ENCODE results near the gene PITPNC1. TPM values are rescaled to one million over a fixed set of nuclear protein-coding genes. Genes with fewer than 3 reads are reported as not detected.
"Not testable (repeated sequence)": the region's sequence is repeated elsewhere in the genome, so short reads cannot be mapped to it uniquely, and the experiment has no call there.

The PITPNC1 gene
- total RNA-seq, 4 donors from 2014 or later, result 2.3 to 8.6 (median 4.3) TPM

DNA sequence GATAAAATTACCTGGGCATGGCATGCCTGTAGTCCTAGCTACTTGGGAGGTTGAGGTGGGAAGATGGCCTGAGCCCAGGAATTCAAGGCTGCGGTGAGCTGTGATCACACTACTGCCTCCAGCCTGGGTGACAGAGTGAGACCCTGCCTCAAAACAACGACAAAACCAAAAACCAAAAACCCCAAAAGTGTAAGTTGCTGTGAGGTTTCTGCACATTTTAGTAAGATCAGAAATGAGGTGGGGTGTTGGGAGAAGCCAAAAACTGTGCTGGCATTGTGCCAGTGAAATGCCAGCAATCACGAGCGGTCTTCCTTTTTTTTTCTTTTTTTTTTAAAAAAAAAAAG lies 114.6 kb downstream of the PITPNC1 start:
- intact Hi-C loops (cut with DNase I; ENCODE audit: low total_unique reads), result loop anchor here (5.0 kb wide), 1 partner anchor 114 kb away; the partner anchor contains the start of gene PITPNC1
- peak overlapping the region in 3 of 4 donors; percentile 21 to 82 (median 55) for H3K27ac ChIP-seq
- TF ChIP-seq, protein P1, sequence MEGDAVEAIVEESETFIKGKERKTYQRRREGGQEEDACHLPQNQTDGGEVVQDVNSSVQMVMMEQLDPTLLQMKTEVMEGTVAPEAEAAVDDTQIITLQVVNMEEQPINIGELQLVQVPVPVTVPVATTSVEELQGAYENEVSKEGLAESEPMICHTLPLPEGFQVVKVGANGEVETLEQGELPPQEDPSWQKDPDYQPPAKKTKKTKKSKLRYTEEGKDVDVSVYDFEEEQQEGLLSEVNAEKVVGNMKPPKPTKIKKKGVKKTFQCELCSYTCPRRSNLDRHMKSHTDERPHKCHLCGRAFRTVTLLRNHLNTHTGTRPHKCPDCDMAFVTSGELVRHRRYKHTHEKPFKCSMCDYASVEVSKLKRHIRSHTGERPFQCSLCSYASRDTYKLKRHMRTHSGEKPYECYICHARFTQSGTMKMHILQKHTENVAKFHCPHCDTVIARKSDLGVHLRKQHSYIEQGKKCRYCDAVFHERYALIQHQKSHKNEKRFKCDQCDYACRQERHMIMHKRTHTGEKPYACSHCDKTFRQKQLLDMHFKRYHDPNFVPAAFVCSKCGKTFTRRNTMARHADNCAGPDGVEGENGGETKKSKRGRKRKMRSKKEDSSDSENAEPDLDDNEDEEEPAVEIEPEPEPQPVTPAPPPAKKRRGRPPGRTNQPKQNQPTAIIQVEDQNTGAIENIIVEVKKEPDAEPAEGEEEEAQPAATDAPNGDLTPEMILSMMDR (IDR thresholded peaks at IDR 0.05 in 4 of 5, conservative IDR thresholded peaks at IDR 0.05 in 1 of 5), result no peak
- no peak for TF ChIP-seq POLR2A (IDR thresholded peaks at IDR 0.05)
- H3K4me3 ChIP-seq, result peak overlapping the region in 1 of 4 donors; percentile 39
- H3K9me3 ChIP-seq, result no peaks in the 10 kb centered on the region
- peaks cover 23 to 31% of the 10 kb centered on the region in 2 donors for H3K4me1 ChIP-seq
- ATAC-seq (no peak), DNase-seq (no peak)
- H3K36me3 ChIP-seq, result no peaks in the 10 kb centered on the region
- in situ Hi-C loops (cut with MboI; ENCODE audit: low sequenced_read_pairs in 4 of 4), result loop anchor here in 1 of 4 donors (25.0 kb wide), 1 partner anchor 196 kb away; no protein-coding TSS in a partner anchor
- peaks cover 0 to 9% (median 7%) of the 10 kb centered on the region in 3 donors for H3K27me3 ChIP-seq

DNA sequence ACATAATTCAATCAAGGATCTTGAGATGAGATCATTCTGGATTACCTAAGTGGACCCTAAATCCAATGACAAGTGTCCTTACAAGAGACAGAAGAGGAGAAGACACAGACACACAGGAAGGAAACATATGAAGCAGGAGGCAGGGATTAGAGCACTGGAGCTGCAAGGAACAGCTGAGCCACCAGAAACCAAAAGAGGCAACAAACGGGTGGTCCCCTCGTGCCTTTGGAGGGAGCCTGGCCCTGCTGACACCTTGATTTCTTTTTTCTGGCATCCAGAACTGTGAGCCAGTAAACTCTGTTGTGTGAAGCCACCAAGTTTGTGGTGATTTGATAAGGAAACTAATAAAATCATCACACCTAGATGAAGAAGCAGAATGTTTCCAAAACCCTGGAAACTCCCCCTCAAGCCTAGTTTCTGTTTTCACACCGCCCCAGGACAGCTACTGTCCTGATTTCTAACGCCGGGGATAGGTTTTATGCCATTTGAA lies 115.2 kb downstream of the PITPNC1 start:
- H3K27me3 ChIP-seq, result peaks cover 0 to 9% (median 7%) of the 10 kb centered on the region in 3 donors
- peak overlapping the region in 2 of 4 donors; percentile 16 to 20 for H3K4me3 ChIP-seq
- TF ChIP-seq, protein P1 (IDR thresholded peaks at IDR 0.05 in 4 of 5, conservative IDR thresholded peaks at IDR 0.05 in 1 of 5), result no peak
- no peak for TF ChIP-seq POLR2A (IDR thresholded peaks at IDR 0.05)
- no peak for ATAC-seq
- DNase-seq, result no peak
- H3K36me3 ChIP-seq, result no peaks in the 10 kb centered on the region
- intact Hi-C loops (cut with DNase I; ENCODE audit: low total_unique reads) (loop anchor here (5.0 kb wide), 1 partner anchor 115 kb away; the partner anchor contains the start of gene PITPNC1), in situ Hi-C loops (cut with MboI; ENCODE audit: low sequenced_read_pairs in 4 of 4) (loop anchor here in 1 of 4 donors (25.0 kb wide), 1 partner anchor 195 kb away; no protein-coding TSS in a partner anchor)
- peak overlapping the region in 3 of 4 donors; percentile 25 to 82 (median 52) for H3K27ac ChIP-seq
- H3K9me3 ChIP-seq, result no peaks in the 10 kb centered on the region
- H3K4me1 ChIP-seq, result peaks cover 23 to 31% of the 10 kb centered on the region in 2 donors

DNA sequence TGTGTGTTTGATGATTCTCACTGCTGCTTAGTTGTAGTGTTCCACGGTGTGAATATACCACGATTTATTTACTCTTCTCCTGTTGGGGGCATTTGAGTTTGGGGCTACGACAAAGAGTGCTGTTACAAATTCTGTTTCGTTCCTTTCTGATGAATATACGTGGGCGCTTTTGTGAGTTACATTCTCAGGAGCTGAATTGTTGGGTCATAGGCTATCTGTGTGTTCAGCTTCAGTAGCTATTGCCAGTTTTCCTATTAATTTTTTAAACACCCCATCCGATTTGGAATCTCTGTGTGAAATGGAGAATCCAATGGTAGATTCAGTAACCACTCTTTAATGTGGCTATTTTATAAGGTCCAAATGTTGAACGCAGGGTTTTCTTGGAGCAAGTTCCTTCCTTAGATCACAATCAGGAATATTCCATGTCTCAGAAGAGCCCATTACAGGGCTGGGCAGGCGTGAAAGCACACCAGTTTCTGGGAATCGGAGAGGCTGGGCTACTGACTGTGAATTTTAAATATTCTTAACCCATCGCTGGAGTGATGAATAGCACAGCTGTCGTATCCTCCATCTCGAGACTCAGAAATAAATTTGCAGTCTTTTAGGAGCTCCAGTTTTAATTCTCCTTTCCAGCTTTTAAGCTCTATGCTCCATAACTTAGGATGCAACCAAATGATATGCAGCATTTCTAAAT lies 115.9 kb downstream of the PITPNC1 start:
- H3K27ac ChIP-seq, result peak overlapping the region in 3 of 4 donors; percentile 25 to 82 (median 52)
- H3K9me3 ChIP-seq, result no peaks in the 10 kb centered on the region
- no peaks in the 10 kb centered on the region for H3K36me3 ChIP-seq
- in situ Hi-C loops (cut with MboI; ENCODE audit: low sequenced_read_pairs in 4 of 4), result loop anchor here in 1 of 4 donors (25.0 kb wide), 1 partner anchor 194 kb away; no protein-coding TSS in a partner anchor
- H3K27me3 ChIP-seq, result peaks cover 0 to 9% (median 7%) of the 10 kb centered on the region in 3 donors
- DNase-seq (no peak), ATAC-seq (no peak)
- H3K4me1 ChIP-seq, result peaks cover 23 to 31% of the 10 kb centered on the region in 2 donors
- H3K4me3 ChIP-seq, result peak overlapping the region in 3 of 4 donors; percentile 4 to 20 (median 16)
- intact Hi-C loops (cut with DNase I; ENCODE audit: low total_unique reads), result loop anchor here (5.0 kb wide), 1 partner anchor 116 kb away; the partner anchor contains the start of gene PITPNC1
- no peak for TF ChIP-seq POLR2A (IDR thresholded peaks at IDR 0.05)
- TF ChIP-seq, protein P1 (IDR thresholded peaks at IDR 0.05 in 4 of 5, conservative IDR thresholded peaks at IDR 0.05 in 1 of 5), result no peak

DNA sequence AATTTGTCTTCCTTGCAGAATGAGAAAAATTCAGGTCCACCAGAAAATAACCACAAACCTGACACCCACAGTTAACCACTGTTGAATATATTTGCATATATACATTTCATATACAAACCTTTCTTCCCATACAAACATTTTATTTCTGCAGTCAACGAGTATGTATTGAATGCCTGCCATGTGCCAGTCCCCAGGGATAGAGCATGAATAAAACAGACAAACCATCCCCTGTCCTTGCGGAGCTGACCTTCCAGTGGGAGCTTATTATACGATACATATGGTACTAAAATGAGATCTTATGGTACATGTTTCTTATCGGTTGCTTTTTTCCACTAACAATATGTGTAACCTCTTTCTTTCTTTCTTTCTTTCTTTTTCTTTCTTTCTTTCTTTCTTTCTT lies 116.7 kb downstream of the PITPNC1 start:
- ATAC-seq, result no peak
- DNase-seq, result no peak
- TF ChIP-seq, protein P1 (IDR thresholded peaks at IDR 0.05 in 4 of 5, conservative IDR thresholded peaks at IDR 0.05 in 1 of 5), result no peak
- TF ChIP-seq POLR2A (IDR thresholded peaks at IDR 0.05), result no peak
- Histone ChIP-seq H3K4me3 (no peak overlapping the region), H3K27me3 (peaks cover 0 to 9% (median 7%) of the 10 kb centered on the region in 3 donors), H3K4me1 (peaks cover 23 to 31% of the 10 kb centered on the region in 2 donors), H3K27ac (no peak overlapping the region), H3K36me3 (no peaks in the 10 kb centered on the region), H3K9me3 (no peaks in the 10 kb centered on the region)
- intact Hi-C loops (cut with DNase I; ENCODE audit: low total_unique reads) (loop anchor here (5.0 kb wide), 1 partner anchor 117 kb away; the partner anchor contains the start of gene PITPNC1), in situ Hi-C loops (cut with MboI; ENCODE audit: low sequenced_read_pairs in 4 of 4) (loop anchor here in 1 of 4 donors (25.0 kb wide), 1 partner anchor 193 kb away; no protein-coding TSS in a partner anchor)

DNA sequence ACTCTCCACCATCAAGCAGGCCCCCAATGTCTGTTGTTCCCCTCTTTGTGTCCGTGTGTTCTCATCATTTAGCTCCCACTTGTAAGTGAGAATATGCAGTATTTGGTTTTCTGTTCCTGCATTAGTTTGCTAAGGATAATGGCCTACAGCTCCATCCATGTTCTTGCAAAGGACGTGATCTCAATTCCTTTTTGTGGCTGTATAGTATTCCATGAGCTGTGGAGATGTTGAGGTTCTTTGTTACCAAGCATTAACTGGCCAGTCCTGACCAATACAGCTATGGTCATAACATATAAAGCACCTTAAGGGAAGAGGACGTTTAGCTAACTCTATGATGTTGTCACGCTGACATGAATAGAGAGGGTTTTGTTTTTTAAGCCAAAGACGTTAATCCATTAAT lies 118.5 kb downstream of the PITPNC1 start:
- ATAC-seq; H3K4me3 ChIP-seq; H3K36me3 ChIP-seq; H3K27me3 ChIP-seq; H3K9me3 ChIP-seq; H3K27ac ChIP-seq; DNase-seq; intact Hi-C loops (cut with DNase I; ENCODE audit: low total_unique reads): not testable (repeated sequence)
- in situ Hi-C loops (cut with MboI; ENCODE audit: low sequenced_read_pairs in 4 of 4), result loop anchor here in 1 of 4 donors (25.0 kb wide), 1 partner anchor 192 kb away; no protein-coding TSS in a partner anchor
- peaks cover 19 to 28% of the 10 kb centered on the region in 2 donors for H3K4me1 ChIP-seq

All from gastrocnemius medialis (tissue), 4 donors.